Measurements from ENCODE around the gene ZMYND19.

ZMYND19 gene

DNA sequence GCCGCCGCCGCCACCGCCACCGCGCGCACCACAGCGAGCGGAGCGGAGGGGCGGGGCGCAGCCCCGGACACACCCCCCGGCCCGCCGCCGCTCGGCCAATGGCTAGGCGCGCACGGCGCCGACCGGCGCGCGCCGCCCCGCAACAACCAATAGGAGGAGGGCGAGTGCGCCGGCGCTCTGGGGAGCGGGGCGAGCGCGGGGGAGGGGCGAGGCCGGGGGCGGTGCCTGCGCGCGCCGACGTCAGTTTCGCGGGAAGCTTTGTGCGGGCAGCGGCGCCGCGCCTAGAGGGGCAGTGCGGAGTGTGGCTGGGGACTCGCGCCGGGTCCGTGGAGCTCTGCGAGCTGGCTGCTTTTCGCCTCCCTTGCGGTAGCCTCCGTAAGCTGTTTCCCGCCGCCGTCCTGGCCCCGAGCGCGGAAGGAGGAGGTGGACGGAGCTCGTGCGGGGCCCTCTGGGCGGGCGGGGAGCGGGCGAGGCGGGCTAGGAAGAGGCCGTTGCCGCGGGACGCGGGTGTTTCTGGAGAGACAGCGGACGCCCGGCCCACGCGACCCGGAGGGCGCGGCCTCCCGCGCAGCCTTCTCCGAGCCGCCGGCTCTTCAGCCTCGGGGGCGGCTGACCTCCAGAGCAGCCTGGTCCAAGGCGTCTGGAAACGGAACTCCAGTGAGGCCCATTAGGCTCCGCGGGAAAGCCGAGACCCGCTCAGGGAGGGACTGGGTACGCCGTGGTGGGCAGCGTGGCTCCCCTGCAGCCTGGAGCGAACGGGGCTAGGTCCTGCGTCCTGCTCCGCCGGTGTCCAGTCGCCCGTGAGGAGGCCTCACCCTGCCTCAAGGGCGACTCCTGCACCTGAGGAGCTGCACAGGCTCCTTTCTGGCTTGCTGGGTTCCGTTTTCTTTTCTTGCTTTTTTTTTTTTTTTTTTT is at the start of gene ZMYND19:
TSS of gene ZMYND19 (minus strand) at position 44 of the 915 bp plus-strand sequence. CDS start 249 bp downstream, outside the sequence.
- TF ChIP-seq, protein P1, sequence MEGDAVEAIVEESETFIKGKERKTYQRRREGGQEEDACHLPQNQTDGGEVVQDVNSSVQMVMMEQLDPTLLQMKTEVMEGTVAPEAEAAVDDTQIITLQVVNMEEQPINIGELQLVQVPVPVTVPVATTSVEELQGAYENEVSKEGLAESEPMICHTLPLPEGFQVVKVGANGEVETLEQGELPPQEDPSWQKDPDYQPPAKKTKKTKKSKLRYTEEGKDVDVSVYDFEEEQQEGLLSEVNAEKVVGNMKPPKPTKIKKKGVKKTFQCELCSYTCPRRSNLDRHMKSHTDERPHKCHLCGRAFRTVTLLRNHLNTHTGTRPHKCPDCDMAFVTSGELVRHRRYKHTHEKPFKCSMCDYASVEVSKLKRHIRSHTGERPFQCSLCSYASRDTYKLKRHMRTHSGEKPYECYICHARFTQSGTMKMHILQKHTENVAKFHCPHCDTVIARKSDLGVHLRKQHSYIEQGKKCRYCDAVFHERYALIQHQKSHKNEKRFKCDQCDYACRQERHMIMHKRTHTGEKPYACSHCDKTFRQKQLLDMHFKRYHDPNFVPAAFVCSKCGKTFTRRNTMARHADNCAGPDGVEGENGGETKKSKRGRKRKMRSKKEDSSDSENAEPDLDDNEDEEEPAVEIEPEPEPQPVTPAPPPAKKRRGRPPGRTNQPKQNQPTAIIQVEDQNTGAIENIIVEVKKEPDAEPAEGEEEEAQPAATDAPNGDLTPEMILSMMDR (IDR thresholded peaks at IDR 0.05): no peak

DNA sequence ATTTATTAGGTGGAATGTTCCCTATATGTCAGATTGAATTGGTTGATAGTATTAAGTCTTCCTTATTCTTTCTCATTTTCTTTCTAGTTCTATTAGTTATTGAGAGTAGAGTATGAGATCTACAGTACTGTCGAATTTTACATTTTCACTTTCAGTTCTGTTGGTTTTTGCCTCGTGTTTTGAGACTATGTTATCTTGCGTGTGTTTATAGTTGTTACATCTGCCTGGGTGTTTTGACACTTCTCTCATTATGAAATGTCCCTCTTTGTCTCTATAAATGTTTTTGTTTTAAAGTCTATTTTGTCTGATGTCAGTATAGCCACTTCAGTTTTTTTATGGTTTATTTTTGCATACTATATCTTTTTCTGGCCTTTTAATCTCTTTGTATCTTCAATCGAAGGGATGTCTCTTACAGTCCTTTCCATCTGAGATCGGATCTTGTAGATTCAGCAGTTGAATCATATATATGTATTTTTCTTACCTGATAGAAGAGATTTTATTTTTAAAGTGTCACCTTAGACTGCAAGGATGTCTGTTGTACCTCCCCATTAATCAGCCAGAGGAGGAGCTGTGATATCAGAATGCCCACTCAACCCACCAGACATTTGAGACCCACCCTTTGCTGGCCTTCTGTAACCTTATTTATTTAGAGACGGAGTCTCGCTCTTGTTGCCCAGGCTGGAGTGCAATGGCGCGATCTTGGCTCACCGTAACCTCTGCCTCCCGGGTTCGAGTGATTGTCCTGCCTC is 49.2 kb upstream of the ZMYND19 start:
- TF ChIP-seq, protein P1 (IDR thresholded peaks at IDR 0.05): no peak

DNA sequence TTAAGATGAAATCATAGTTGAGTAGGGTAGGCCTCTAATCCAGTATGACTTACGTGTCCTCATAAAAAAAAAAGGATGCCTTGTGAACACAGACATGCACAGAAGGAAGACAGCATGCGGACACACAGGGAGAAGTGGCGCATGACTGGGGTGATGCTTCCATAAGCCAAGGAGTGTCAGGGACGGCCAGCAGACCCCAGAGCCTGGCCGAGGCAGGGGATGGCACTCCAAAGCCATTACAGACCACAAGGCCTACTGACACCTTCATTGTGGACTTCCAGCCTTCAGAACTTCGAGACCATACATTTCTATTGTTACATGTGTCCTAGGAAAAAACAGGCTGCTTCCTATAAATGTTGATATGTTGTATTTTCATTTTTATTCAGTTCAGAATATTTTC is 48.4 kb upstream of the ZMYND19 start:
- TF ChIP-seq, protein P1 (IDR thresholded peaks at IDR 0.05): no peak

DNA sequence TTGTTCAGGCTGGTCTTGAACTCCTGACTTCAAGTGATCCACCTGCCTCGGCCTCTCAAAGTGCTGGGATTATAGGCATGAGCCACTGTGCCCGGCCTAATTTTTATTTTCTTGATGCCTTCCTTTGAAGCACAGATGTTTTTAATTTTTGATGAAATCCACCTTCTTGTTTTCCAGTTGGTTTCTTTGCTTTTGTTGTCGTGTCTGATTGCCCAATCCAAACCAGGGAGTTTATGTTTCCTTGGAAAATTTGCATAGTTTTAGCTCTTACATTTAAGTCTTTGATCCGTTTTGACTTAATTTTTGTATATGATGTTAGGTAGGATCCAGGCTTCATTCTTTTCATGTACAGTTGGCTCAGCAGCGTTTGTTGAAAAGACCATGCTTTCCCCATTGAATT is 43.7 kb upstream of the ZMYND19 start:
- TF ChIP-seq, protein P1 (IDR thresholded peaks at IDR 0.05): no peak

DNA sequence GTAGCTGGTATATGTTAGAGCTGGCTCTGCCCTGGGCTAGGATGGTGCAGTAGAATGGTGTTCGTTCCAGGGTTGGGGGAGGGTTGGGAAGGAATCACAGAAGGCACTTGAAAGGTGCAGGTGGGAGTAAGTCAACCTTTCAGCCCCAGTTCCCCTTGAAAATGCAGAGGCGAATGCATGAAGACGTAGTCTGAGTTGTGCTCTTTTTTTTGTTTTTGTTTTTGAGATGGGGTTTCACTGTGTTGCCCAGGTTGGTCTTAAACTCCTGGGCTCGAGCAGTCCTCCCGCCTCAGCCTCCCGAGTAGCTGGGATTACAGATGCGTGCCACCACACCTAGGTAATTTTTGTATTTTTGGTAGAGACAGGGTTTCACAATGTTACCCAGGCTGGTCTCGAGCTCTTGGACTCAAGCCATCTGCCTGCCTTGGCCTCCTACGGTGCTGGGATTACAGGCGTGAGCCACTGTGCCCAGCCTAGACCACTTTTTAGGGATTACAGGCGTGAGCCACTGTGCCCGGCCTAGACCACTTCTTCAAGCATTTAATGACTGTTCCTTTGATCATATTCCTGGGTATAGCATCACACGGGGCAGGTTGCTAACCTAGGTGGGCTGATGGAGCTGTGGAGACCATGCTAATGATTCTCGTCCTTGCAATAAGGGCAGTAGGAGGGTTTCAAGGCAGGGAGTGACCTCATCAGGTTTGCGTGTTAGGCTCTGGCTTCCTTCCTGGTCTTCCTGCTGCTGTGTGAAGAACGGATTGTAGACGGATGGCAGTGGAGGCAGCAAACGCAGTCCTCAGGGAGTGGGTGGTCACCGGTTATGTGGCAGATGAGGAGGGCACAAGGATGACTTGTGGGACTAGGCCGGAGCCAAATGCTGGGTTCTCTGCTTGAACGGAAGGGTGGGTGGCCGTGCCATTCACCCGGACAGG is 42.2 kb upstream of the ZMYND19 start:
- TF ChIP-seq, protein P1 (IDR thresholded peaks at IDR 0.05): no peak

DNA sequence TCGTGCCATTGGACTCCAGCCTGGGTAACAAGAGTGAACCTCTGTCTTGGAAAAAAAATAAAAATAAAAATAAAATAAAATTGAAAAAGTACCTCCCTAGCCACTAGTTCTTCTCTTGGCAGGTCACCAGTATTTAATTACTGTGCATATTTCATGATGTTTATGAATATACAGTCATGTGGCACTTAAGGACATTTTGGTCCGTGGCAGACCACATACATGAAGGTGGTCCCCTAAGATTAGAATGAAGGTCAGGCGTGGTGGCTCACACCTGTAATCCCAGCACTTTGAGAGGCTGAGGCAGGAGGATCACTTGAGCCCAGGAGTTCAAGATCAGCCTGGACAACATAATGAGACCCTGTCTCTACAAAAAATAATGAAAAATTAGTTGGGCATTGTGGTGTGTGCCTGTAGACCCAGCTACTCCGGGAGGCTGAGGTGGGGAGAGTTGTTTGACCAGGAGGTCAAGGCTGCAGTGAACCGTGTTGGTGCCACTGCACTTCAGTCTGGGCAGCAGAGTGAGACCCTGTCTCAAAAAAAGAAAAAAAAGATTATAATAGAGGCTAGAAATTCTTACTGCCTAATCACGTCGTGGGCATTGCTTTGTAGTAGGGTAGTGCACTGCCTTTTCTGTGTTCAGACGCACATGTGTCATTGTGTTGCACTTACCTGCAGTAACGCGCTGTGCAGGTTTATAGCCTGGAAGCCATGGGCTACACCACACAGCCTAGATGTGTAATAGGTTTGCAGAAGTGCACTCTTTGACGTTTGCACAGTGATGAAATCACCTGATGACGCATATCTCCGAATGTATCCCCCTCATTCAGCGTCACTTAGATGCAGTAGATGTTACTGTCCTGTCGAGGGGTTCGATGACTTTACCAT is 41.3 kb upstream of the ZMYND19 start:
- TF ChIP-seq, protein P1 (IDR thresholded peaks at IDR 0.05): no peak
